Transverse colon (tissue), 4 donors: ENCODE results near the gene DUOXA1. TPM values are rescaled to one million over a fixed set of nuclear protein-coding genes. Genes with fewer than 3 reads are reported as not detected.

Experiments used
- DNase-seq: peaks from one replicate; pipeline ENCODE4 v3.0.0-alpha.2; 2019
- H3K27ac ChIP-seq, 4 donors: fragments of 200-600 bp; sonication (generic); 2 replicates each; pipeline ENCODE4 v1.5.1; 2016 to 2018; ENCODE audit warnings: inconsistent platforms in 4 of 4
- H3K27me3 ChIP-seq: fragments of 200-600 bp; sonication (generic); 2 replicates; pipeline ENCODE4 v1.5.1; 2017; ENCODE audit warnings: inconsistent platforms
- H3K36me3 ChIP-seq, 4 donors: fragments of 200-600 bp; sonication (generic); 2 replicates each; pipeline ENCODE4 v1.5.1; 2017 to 2019; ENCODE audit warnings: inconsistent platforms in 4 of 4
- H3K4me1 ChIP-seq, 4 donors: fragments of 200-600 bp; sonication (generic); 2 replicates each; pipeline ENCODE4 v1.5.1; 2017 to 2020; ENCODE audit warnings: inconsistent platforms in 4 of 4
- H3K4me3 ChIP-seq, 4 donors: fragments of 200-600 bp; sonication (generic); 1 replicate in 1 of 4; 2 replicates in 3 of 4; pipeline versions ENCODE4 v1.5.1 to v1.6.1; 2017 to 2019; ENCODE audit warnings: inconsistent platforms in 4 of 4
- H3K9me3 ChIP-seq, 2 donors: fragments of 200-600 bp; sonication (generic); 2 replicates each; pipeline ENCODE4 v1.5.1; 2017 to 2019; ENCODE audit warnings: inconsistent platforms in 2 of 2
- EP300 ChIP-seq: sonication (generic); formaldehyde crosslinking; IDR thresholded peaks from one replicate; pipeline ENCODE4 v1.6.1; 2017; ENCODE audit warnings: antibody characterized with exemption, low read depth
- POLR2A ChIP-seq: fragments of 450-650 bp; IDR thresholded peaks from one replicate; pipeline ENCODE4 v1.6.1; 2016; ENCODE audit warnings: antibody characterized with exemption, mild to moderate bottlenecking, moderate library complexity
- POLR2AphosphoS5 ChIP-seq, 3 donors: sonication (generic); formaldehyde crosslinking; IDR thresholded peaks; one replicate each; pipeline ENCODE4 v1.6.1; 2016; ENCODE audit warnings: antibody characterized with exemption in 3 of 3
- WGBS, 2 donors: methylation state at CpG; one replicate each; pipeline ENCODE4 v1.1.5; 2018; ENCODE audit warnings: low coverage in 1 of 2; 5-methylcytosine and 5-hydroxymethylcytosine counted together
- in situ Hi-C, 4 donors: fragments of 200-750 bp; cut with MboI; loops; one replicate each; pipeline versions ENCODE4 v1.15.0 to v1.15.1; 2017; ENCODE audit warnings: low sequenced_read_pairs in 3 of 4, low pct_ligation_motif_present in 1 of 4, low pct_unique_long_range_greater_than_20kb in 1 of 4
- intact Hi-C: fragments of 100-400 bp; cut with DNase I; formaldehyde crosslinking; loops from one replicate; pipeline ENCODE4 v1.15.1; 2023; ENCODE audit warnings: low total_unique reads
- total RNA-seq, 4 donors: library from RNA; depleted of rRNA; stranded (reverse); fragments of >200 nt; gene quantifications; one replicate each; pipeline ENCODE4 v1.1.0, GENCODE V29; 2016
- TF ChIP-seq, protein P1 (sequence below), 5 experiments: fragments of 200-600 bp in 3 of 5; fragments of 450-650 bp in 2 of 5; sonication (generic) in 3 of 5; IDR thresholded peaks; 1 replicate in 2 of 5; 2 replicates in 3 of 5; pipeline ENCODE4 v1.5.1; 2016 to 2017; ENCODE audit warnings: antibody characterized with exemption in 5 of 5, inconsistent platforms in 3 of 5, mild to moderate bottlenecking in 2 of 5, moderate library complexity in 1 of 5

DUOXA1 gene
- total RNA-seq, 4 donors from 2014 or later, result 1.4 TPM; not detected in 3

DNA sequence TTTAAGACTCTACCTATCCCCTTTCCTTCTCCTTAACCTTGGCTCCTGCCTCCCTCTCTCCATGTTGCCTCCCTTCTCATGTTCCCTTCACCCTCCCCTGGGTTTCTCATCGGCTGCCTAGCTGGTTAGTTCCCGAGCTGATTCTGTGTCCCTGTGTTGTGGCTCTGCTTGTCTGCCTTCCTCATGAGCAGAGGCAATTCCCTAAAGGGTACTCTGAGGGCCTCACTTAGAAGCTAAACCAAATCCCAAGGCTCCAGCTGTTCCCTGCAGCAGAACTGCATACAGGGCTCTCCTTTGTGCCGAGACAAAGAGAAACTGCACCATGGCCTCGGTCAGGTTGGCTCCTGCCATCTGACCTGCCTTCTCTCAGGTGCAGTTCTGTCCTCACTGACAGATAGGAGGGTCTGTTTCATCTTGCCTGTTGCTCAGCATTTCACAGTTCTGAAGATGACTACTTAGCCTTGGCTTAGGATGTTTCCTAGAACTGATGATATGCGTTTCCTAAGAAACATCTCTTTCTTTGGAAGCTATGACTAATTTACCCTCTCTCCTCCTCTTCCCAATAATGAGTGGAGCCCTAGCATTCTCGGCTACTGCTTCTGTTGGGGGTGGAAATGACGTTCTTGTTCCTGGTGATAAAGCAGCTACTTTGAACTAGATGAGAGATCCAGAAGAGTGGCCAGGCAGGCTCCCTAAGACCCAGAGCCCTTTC, 27.2 kb upstream of the DUOXA1 start:
- in situ Hi-C loops, result loop anchor here in 2 of 4 donors (25.0 kb wide), 2 partner anchors 230 to 455 kb away; partner anchors contain the start of gene GATM (in 1 of the 2)
- no peak overlapping the region for H3K27ac ChIP-seq
- H3K9me3 ChIP-seq, result no peaks in the 10 kb centered on the region
- no peaks in the 10 kb centered on the region for H3K36me3 ChIP-seq
- WGBS, 2 donors, result 70 to 87% methylated on average over 4 to 7 of the region's 7 CpGs
- H3K4me1 ChIP-seq, result no peaks in the 10 kb centered on the region
- no peak for DNase-seq
- intact Hi-C loops, result loop anchor here (1.0 kb wide), 1 partner anchor 11 kb away; no protein-coding TSS in a partner anchor
- TF ChIP-seq POLR2AphosphoS5 (IDR thresholded peaks at IDR 0.05) (no peak), POLR2A (no peak), EP300 (no peak)
- TF ChIP-seq, protein P1, sequence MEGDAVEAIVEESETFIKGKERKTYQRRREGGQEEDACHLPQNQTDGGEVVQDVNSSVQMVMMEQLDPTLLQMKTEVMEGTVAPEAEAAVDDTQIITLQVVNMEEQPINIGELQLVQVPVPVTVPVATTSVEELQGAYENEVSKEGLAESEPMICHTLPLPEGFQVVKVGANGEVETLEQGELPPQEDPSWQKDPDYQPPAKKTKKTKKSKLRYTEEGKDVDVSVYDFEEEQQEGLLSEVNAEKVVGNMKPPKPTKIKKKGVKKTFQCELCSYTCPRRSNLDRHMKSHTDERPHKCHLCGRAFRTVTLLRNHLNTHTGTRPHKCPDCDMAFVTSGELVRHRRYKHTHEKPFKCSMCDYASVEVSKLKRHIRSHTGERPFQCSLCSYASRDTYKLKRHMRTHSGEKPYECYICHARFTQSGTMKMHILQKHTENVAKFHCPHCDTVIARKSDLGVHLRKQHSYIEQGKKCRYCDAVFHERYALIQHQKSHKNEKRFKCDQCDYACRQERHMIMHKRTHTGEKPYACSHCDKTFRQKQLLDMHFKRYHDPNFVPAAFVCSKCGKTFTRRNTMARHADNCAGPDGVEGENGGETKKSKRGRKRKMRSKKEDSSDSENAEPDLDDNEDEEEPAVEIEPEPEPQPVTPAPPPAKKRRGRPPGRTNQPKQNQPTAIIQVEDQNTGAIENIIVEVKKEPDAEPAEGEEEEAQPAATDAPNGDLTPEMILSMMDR (IDR thresholded peaks at IDR 0.05), result no peak
- no peaks in the 10 kb centered on the region for H3K27me3 ChIP-seq
- H3K4me3 ChIP-seq, result no peak overlapping the region

DNA sequence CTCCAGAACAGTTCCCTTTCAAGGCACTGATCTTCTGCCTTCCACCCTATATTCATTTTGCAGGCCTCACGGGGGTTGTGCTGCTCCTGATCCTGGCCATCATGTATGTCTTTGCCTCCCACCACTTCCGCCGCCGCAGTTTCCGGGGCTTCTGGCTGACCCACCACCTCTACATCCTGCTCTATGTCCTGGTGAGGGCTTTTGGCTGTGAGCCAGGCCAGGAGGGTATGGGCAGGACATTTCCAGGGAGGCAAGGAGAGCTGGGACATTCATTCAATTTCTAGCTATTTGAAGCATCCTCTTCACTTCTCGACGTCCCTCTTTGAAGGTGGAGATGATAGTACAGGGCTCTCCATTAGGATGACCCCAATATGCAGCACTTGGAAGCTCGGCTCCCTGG, 26.1 kb upstream of the DUOXA1 start:
- Histone ChIP-seq H3K27ac (no peak overlapping the region), H3K36me3 (no peaks in the 10 kb centered on the region), H3K4me3 (no peak overlapping the region), H3K9me3 (no peaks in the 10 kb centered on the region), H3K27me3 (no peaks in the 10 kb centered on the region), H3K4me1 (no peaks in the 10 kb centered on the region)
- intact Hi-C loops, result loop anchor here (1.0 kb wide), 1 partner anchor 9 kb away; no protein-coding TSS in a partner anchor
- 79% methylated on average over 8 of the region's 8 CpGs; no CpG with 5 or more reads in 1 of the 2 donors for WGBS, 2 donors
- in situ Hi-C loops, result loop anchor here in 2 of 4 donors (25.0 kb wide), 2 partner anchors 232 to 457 kb away; partner anchors contain the start of gene GATM (in 1 of the 2)
- no peak for DNase-seq
- TF ChIP-seq POLR2AphosphoS5 (IDR thresholded peaks at IDR 0.05), result no peak
- TF ChIP-seq EP300, result no peak
- TF ChIP-seq POLR2A, result no peak

DNA sequence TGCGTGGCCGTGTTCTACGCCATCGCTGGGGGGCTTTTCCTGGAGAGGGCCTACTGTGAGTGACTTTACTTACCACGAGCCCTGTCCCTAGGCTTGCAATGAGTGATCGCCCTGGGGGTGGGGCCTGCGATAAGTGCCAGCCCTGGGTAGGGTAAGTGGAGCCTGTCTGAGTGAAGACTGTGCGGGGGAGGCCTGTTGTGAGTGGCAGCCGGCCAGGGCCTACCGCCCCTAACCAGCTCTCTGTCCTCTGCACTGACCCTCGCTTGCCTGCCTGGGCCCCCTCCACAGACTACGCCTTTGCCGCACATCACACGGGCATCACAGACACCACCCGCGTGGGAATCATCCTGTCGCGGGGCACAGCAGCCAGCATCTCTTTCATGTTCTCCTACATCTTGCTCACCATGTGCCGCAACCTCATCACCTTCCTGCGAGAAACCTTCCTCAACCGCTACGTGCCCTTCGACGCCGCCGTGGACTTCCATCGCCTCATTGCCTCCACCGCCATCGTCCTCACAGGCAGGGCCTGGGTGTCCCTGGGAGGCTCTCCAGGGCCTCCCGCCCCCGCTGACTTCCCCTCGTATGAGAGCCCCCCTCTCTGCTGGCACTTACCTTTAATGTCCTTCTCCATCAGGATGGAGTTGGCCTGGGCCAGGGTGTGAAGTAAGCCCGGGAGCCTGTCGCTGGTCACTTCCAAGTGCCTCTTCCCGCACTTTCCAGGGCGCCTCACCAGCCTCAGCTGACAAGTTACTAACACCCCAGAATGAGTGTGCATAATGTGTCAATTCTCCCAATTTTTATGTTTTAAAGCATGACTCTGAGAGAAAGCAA, 22.5 kb upstream of the DUOXA1 start:
- H3K36me3 ChIP-seq, result no peaks in the 10 kb centered on the region
- H3K9me3 ChIP-seq, result no peaks in the 10 kb centered on the region
- no peaks in the 10 kb centered on the region for H3K4me1 ChIP-seq
- no peaks in the 10 kb centered on the region for H3K27me3 ChIP-seq
- in situ Hi-C loops, result loop anchor here in 2 of 4 donors (25.0 kb wide), 2 partner anchors 235 to 460 kb away; partner anchors contain the start of gene GATM (in 1 of the 2)
- no peak overlapping the region for H3K27ac ChIP-seq
- TF ChIP-seq POLR2AphosphoS5 (IDR thresholded peaks at IDR 0.05), result no peak
- TF ChIP-seq POLR2A, result no peak
- TF ChIP-seq, protein P1 (IDR thresholded peaks at IDR 0.05), result no peak
- TF ChIP-seq EP300, result no peak
- intact Hi-C loops, result no loop called here
- no peak for DNase-seq
- WGBS, 2 donors, result 94% methylated on average over 36 of the region's 36 CpGs; no CpG with 5 or more reads in 1 of the 2 donors
- H3K4me3 ChIP-seq, result no peak overlapping the region

DNA sequence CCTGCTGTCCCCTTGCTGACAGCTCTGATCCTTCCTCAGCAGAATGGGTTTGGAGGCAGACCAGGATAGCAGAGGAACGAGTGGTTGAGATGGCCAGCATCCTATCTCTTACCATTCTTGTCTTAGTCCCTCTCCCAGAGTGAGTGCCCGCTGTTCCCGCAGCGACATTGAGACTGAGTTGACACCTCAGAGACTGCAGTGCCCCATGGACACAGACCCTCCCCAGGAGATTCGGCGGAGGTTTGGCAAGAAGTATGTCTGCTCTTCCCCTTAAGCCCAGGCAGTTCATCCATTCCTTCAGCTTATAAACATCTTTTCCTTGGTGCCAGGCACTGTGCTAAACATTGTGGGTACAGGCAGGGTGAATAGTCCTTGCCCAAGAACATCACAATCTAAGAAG, 21.3 kb upstream of the DUOXA1 start:
- no peak for DNase-seq
- H3K4me3 ChIP-seq, result no peak overlapping the region
- intact Hi-C loops (no loop called here), in situ Hi-C loops (loop anchor here in 2 of 4 donors (25.0 kb wide), 2 partner anchors 236 to 461 kb away; partner anchors contain the start of gene GATM (in 1 of the 2))
- 83 to 100% methylated on average over 2 to 6 of the region's 6 CpGs for WGBS, 2 donors
- H3K36me3 ChIP-seq, result no peaks in the 10 kb centered on the region
- H3K27me3 ChIP-seq, result no peaks in the 10 kb centered on the region
- TF ChIP-seq POLR2AphosphoS5 (IDR thresholded peaks at IDR 0.05) (no peak), EP300 (no peak), POLR2A (no peak)
- TF ChIP-seq, protein P1 (IDR thresholded peaks at IDR 0.05), result no peak
- H3K4me1 ChIP-seq, result no peaks in the 10 kb centered on the region
- no peak overlapping the region for H3K27ac ChIP-seq
- H3K9me3 ChIP-seq, result no peaks in the 10 kb centered on the region
